KG1 (cell line): ENCODE data around the gene GADD45G.

Experiments used
- DNase-seq: peaks from one replicate; lab custom pipeline; 2025; lab: John Stamatoyannopoulos, UW

The GADD45G gene

DNA sequence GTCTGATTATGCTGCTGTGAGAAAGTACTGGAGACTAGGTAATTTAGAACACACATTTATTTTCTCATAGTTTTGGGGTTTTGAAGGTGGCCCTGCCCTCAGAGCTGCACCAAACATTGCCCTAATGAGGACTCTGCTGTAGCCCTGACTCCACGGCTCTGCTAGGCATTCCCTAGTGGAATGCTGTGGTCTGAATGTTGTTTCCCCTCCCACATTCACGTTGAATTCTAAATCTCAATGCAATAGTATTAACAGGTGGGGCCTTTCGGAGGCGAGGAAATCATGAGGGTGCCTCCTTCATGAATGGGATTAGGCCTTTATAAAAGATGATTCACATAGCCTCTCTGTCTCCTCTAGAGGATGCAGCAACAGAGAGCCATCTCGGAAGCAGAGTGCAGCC is 25.7 kb downstream of the GADD45G start:
- no peak for DNase-seq

DNA sequence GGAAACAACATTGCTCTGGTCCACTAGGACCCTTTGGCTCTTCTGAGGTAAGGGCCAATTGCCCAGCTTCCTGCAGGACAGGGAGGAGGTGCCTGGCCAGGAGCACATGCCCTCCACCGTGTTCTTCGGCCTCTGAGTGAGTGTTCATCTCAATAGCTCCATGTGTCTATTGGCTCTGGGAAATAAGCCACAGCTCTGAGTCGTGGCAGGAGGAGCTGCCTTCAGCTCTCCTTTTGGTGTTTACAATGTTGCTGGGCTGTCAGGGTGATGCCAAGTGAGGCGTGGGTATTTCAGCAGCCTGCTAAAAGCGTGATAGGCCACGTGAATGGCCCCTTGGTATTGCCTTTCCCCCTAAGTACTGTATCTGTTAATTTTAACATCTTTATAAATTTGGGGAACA is 26.6 kb downstream of the GADD45G start:
- DNase-seq, result no peak

DNA sequence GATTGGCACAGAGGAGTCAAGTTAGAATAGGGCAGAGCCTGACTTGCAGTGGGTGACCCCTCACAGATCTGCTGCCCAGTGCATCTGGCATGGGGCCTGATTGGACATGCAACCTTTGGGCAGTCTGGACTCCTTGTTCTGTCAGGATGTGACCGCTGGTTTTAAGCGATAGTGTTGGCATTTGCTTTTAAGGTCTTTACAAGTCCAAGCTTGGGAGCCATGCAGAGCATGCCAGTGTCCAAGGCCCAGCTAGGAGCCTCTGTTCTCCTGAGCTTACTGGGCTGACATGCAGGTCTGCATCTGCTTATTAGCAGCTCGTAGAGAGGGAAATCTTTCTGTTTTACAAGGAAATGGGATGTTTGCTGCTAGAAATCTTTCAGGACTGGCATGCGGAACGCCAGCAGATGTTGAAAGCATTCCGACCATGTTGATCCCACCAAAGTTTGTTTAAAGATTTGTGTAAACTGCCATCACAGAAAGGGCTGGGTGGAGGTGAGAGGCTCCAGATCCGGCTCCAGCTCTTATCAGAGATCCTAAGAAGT is 27.5 kb downstream of the GADD45G start:
- no peak for DNase-seq

DNA sequence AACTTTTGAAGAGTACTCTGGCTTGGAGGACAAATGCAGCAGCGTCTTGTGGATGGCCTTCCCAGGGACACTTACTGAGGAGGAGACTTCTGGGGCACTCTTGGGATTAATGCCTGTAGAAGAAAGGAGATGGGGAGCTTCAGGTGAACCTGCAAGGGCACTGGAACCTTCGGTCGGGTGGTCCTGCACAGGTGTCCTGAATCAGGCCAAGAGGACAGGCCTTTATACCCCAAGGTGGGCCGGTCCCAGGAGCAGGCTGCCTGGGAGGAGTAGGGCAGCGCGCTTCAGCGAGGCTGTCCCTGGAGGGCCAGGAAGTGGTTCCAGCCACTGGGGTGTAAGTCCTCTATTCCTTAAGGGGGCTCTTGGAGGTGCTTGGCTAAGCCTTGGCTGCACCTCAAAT is 27.9 kb downstream of the GADD45G start:
- DNase-seq, result no peak

DNA sequence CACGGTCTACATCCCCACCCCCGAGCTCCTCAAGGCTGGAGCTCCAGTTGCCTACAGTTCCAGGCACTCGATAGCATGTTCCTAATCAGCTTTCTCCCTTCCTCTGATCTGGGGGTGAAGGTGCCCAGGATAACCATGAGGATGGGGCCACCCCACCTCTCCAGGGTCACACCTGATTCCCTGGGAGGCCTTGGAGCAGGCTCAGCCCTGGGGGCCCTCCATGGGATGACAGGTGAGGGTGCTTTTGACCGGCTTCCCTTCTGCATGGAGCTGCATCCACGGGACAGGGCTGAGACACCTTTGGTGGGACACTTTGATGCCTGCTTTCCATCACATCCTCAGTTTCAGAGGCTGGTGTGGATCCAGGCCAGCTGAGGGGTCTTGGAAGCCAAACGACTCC is 28.6 kb downstream of the GADD45G start:
- DNase-seq, result no peak

DNA sequence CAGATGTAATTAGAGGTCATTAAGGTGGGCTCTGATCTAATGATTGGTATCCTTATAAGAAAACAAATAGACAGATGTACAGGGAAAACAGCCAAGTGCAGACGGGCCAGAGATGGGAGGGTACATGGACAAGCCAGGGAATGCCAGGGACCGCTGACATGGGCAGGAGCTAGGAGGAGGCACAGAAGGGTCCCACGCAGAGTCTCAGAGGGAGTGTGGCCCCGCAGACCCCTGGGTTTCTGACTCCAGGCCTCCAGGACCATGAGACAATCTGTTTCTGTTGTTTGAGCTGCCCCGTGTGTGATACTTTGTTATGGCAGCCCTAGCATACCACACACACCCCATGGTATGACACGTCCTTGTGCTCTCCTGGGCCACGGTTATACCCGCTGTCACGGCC is 29.1 kb downstream of the GADD45G start:
- no peak for DNase-seq

DNA sequence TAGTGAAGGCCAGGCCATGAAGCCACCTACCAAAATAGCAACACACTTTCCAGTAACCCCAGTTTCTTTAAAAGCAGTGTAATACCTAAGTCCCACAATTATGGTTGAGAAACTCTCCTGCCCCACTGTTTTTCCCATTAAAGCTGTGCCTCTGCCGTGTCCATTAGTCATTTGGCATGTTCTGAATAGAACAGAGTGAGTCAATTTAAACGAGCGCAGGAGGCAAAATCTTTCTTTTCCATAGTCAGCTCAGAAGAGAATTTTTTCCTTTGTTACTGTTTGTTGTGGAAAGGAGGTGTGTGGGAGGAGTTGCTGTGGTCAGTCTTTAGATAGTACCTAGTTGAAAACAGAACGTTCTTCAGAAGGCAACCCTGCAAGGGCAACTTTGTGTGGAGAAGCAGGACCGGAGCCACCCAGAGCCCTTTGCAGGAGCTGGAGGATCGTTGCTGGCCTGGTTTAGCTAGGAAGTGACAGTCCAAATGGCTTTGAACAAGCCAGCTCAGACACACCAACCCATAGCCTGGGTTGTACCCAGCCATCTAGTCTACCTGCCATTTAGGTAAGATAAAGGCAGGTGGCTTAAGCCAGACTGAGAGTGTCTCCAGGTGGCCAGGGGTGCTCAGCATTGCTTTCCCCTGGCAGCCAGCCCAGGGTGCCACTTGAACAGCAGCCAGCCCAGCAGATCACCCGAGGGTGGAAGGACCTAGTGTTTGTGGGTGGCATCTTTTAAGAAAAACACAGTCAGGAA is 30.4 kb downstream of the GADD45G start:
- DNase-seq, result no peak

DNA sequence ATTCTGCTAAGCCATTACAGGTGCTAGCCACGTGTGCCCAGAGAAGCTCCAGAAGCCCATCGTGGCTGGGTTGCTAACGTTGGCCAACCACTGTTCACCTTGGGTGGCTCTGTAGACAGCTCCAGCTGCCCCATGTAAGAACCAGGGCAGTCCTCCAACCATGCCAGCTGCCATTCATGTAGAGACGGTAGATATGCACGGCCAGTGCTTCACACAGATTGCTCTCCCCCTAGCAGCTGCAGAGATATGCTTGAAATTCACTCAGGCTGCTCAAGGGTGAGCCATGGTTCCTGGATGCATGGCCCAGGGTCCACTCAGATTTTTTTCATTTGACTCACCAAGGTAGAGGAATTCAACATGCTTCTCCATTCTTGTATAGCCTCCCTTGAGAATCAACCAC is 31.0 kb downstream of the GADD45G start:
- DNase-seq, result no peak

DNA sequence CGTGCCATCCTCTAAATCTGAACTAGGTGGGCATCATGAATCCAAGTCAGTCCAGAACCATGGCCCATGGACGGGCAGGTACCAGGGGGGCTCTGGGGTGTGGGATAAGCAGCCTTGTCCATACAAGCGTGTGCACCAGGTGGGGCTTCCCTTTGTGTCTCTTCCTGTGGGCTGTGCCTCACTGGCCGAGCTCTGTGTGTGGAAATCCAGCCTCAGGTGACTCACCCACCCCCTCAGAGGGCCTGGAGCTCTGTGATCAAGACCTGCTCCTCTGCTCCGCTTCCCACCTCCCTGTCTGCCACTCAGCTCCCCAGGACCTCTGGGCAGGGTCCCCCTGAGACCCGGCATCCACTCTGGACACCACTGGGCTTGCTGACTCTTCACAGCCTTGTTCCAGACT is 33.0 kb downstream of the GADD45G start:
- DNase-seq, result no peak

DNA sequence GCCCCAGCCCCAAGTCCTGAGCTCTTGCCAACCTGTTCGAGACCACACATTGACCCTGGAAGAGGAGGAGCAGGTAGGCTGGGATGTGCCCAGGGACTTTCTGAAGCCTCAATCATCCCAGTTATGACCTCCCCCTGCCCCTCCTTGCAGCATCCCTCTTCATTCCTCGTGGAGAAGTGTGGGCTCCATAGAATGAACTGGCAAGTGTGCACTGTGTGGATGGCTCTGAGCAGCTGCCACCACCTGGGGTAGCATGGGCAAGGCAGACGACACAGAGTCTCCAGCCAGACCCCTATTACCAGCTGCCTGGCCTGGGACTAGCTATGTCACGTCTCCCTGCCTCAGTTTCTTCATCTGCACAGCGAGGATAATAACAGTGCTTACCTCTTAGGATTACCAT is 33.5 kb downstream of the GADD45G start:
- no peak for DNase-seq

DNA sequence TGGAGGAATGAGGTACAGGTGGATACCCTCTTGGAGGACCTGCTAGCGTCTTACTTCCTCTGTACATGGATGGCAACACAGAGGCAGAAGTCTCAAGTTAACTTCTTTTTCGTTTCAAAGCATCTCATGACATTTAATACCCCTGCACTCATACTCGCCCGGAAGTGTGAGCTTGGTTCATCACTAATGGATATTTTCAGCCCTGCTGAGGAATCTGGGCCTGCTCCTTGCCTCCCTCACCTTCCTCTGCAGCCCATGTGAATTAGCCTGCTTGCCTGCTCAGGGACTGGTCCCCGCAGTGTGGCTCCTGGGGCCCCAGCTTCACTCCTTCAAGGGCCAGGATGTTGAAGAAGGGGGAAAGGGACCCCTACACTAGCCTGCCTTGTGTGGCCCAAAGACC is 34.1 kb downstream of the GADD45G start:
- DNase-seq, result no peak

DNA sequence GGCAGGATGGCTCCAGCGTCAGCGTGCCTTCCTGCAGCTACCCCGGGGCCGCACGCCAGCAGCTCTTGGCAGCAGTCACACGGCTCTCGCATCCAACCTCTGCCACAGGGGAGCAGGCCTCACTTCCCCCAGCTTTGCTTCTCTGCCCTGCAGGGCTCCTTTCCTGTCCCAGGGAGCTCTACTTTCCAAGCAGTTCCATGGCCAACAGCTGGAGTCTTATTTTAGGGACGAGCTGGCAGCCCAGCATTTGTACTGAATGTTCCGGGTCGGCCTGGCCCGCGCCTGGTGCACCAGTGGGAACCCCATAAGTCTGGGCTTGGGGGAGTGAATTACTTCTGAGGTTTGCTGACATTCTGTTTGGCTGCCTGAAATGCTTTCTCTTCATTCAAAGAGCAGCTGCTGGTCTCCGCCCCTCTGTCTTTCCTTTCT is 34.6 kb downstream of the GADD45G start:
- no peak for DNase-seq

DNA sequence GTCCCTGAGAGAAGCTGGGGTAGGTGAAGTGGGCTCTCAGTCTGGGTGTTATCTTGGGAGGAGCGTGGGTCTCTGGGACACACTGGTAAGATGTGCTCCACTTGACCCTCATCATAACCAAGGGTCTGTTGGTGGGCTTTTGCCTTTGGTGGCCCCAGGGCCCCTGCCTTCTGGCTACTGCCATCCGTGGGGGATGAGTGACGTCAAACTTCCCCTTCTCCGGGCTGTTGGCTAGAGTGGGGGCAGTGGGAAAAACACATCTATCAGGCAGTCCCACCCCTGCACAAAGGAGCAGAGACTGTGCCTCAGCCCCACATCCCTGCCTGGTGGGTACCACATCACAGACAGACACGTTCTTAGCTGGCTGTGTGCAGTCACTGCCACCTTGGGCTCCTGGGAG is 35.1 kb downstream of the GADD45G start:
- DNase-seq, result no peak

DNA sequence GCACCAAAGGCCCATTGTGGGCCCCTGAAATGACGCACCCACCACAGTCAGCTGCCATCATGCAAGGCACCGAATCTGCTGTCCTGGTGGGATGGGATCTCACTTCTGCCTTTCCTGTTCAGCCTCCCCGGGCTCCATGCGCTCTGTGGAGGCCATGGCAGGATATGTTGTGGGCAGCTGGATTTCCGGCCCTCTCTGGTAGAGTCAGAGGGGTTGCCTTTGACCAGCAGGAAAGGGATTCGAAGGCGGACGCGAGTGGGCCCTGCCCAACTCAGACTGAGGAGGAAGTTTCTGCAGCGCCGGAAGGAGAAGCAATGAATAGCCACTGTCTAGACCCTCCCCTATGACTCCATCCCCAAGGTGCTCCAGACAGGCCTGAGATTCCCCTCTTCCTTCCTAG is 35.5 kb downstream of the GADD45G start:
- DNase-seq, result no peak

DNA sequence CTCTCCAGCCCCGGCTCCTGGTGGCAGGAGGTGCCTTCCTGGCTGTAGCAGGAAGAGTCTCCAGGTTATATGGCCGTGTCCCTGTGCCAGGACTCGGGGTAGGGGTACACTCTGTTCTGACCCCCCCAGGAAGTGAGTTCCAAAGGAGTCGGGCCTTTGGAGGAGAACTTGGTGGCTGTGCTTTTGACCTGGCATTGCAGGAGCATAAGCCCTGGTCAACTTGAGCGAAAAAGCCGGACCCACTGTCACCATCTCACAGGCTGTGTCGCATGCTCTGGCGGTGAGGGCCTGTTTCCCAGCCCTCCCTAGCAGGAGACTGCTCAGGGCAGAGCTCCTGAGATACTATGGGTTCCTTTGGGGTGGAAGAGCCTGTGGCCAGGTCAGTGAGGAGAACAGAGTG is 36.0 kb downstream of the GADD45G start:
- no peak for DNase-seq

DNA sequence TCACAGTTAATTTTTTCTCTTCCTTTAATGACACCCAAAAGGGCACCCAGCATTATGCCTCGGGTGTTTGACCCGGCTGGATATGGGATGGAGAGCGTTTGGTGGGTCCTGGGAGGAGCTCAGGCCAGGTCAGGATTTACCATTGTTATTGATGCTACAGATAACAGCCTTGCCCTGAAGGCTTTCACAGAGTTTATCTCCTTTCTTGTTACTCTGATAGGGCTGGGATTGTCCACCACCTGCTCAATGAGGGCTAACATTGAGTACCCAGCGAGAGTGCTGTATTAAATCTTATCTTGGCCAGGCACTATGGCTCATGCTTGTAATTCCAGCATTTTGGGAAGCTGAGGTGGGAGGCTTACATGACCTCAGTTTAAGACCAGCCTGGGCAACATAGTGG is 37.2 kb downstream of the GADD45G start:
- DNase-seq, result no peak

DNA sequence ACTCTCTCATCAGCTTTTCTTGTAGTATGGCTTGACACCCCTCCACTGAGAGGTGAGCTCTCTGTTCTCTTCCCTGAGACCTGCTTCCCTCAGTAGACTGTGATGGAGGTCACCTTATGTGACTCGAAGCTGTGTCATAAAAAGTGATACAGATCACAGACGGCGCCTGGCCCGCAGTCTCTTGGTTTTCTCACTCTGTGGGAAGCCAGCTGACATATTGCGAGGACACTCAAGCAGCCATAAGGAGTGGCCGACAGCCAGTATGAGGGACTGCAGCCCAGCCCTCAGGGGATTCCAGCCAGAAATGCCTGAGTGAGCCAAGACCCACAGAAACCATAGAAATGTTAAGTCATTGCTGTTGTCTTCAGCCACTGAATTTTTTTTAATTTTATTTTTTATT is 38.0 kb downstream of the GADD45G start:
- no peak for DNase-seq

DNA sequence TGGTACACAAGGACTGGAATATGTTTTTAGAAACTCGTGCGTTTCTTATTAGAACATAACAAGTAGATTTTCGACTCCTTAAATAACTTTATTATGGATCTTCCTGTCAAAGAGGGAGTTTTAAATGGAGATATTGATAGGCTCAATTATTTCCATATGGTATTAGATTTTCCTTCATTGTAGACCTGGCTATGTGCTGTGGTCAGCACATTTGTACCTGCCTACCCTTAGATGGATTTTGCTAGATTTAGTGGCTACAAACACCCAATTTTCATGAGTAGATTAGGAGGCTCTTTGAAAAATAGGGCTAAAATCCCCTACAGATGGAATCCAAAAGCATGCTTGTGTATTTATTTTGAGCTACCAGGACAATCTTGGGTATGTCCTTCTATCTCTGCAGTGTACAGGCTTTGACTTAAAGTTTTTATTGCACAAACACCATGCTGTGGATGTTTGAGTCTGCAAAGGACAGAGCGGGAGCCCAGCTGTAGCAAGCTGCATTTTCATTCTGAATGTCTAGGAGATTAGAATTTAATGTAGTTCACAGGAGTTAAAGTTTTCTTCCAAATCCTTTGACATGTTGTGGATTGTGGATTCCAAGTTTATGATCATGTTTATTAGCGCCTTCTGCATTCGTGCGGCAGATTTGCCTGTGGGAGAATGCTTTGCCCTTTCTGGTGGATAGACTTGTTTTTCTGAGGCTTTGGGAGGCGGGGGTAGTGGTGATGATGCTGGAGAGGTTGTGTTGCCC is 41.6 kb downstream of the GADD45G start:
- no peak for DNase-seq

DNA sequence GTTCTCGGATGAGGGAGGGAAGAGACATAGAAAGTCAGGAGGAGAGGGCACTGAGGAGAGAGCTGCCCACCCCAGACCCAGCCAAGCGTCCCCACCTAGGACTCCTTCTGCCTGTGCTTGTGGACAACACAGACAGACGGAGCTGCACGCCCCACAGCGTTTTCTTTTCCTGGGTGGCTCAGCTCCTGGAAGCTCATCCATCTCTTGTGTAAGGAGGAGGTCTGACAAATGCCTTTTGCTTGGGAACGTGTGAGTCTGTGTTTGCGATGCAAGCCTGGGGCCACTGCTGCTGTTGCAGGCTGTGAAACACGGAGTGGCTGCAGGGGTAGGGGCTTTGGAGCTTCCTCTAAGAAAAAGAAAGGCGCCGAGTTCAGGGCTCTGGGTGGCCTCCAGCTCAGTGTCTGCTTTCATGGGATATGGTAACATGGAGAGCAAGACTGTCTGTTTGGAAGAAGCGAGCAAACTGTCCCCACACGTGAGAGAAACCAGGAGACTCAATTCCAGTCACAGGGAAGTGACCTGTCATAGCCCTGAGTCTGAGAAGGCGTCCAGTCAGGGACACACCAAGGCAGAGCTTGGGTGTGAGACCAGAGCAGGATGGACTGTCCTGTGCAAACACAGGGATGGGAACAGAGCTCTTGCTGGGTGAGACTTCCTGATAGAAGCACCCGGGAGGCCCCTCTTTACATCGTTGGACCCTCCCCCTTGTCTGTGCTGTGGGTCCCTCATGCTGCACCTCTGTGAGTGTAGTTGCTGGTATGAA is 42.7 kb downstream of the GADD45G start:
- no peak for DNase-seq

DNA sequence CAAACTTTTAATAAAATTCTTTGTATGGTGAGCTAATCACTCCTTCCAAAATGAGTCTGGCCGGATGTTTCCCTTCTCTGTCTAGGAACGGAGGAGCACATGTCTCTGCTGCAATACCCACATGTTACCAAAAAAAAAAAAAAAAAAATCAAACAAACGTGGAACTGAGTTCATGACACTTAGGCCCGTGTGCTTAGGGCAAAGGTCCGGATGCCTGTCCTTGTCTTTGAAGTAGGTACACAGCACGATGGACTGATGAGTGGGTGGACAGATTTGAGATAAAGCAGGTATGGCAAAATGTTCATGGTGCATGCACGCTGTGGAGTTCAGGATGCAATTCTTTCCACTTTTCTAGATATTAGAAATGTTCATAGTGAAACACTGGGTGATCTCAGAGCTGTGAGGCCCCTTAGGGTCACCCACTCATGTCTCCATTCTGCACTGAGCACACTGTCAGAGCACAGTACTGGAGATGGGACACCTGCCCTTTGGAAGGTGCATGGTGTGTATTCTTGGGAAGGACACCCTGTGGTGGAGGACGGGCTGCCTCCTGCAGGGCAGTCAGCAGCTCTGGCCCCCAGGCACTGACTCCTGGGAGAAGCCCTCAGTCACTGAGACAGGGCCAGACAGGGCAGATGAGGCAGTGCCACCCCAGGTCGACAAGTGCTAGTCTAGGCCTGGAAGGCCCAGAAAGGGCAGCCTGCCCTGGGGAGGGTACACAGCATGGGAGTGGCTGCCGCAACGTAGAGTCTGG is 43.6 kb downstream of the GADD45G start:
- DNase-seq, result no peak

DNA sequence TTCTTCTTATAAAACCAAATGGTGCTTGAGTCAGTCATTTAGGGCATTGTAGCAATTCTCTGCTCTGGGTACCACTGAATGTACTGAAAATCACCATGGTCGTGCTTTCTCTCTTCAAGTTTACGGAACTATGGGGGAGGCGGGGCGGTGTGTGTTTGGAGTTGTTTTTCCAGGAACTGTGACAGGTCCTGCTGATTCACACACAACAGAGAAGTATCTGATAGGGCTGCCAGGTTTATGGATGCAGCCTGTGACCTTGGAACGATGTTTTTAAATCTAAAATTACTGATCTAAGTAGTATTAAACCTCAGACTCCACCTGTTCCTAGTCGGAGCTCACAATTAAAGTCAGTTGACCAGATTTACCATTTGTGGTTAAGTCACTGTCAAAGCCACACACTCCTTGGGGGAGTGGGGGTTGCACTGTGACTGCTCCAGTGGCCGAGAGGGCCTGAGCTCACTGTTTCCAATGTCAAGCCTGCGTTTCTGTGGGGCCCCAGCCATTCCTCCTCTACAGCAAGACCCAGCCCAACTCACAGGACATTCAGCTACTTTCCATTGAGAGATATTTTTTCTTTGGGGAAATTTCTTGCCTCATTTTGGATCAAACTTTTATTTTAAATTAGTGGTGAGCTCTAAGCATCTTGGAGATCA is 44.4 kb downstream of the GADD45G start:
- no peak for DNase-seq
